Measurements from ENCODE around the gene DNAJC17. TPM values are rescaled to one million over a fixed set of nuclear protein-coding genes. Genes with fewer than 3 reads are reported as not detected.

The DNAJC17 gene
- total RNA-seq, 1 experiment from 2014 or later = 34.5 TPM

- DNase-seq (ENCODE audit: low spot score) = peak; percentile 87
- CTCF ChIA-PET = interaction anchor here (0.5 to 1.5 kb wide), 12 partner anchors 16 to 320 kb away, joined by 3 to 9 read pairs (median 4); partner anchors contain the start of genes DNAJC17, RAD51, VPS18 and ZFYVE19
- H3K4me1 ChIP-seq (ENCODE audit: insufficient read depth, low read length, poor library complexity, severe bottlenecking) = peaks cover 19% of the 10 kb centered on the region
- BruUV-seq (replicated peaks) = no TSS peak
- POLR2A ChIA-PET (ENCODE audit: low non-redundant PET) = interaction anchor here (0.6 kb wide), 2 partner anchors 9 to 39 kb away, joined by 3 to 4 read pairs; no protein-coding TSS in a partner anchor
- intact Hi-C loops (cut with micrococcal nuclease; ENCODE audit: unreplicated experiment) = loop anchor here (2.0 kb wide), 2 partner anchors 112 to 146 kb away; no protein-coding TSS in a partner anchor
- peak overlapping the region; percentile 73 for H3K27ac ChIP-seq (ENCODE audit: low read depth, low read length, poor library complexity, severe bottlenecking)
- H3K27me3 ChIP-seq (replicated peaks; ENCODE audit: insufficient read depth, low read depth, low read length, poor library complexity) = no peaks in the 10 kb centered on the region
- TF ChIP-seq EZH2 (IDR thresholded peaks at IDR 0.05; ENCODE audit: borderline replicate concordance, low read depth, low read length, poor library complexity, severe bottlenecking) (no peak), CTCF (conservative IDR thresholded peaks at IDR 0.05; ENCODE audit: low read depth, low read length) (no peak)
- no peaks in the 10 kb centered on the region for H3K9me3 ChIP-seq (ENCODE audit: low read depth, low read length, poor library complexity, severe bottlenecking)
- peaks cover 42% of the 10 kb centered on the region for H3K36me3 ChIP-seq (ENCODE audit: insufficient read depth, low read length, poor library complexity, severe bottlenecking)
- H3K4me3 ChIP-seq (ENCODE audit: low read depth, low read length, poor library complexity, severe bottlenecking) = no peak overlapping the region
These were observed 60.3 kb downstream of the DNAJC17 start for GRCh38 chr15:40746916-40747418.

- ChIA-PET CTCF (interaction anchor here (1.2 kb wide), 1 partner anchor 149 kb away, joined by 5 read pairs; the partner anchor contains the start of gene VPS18), POLR2A (ENCODE audit: low non-redundant PET) (no interaction called here)
- H3K27me3 ChIP-seq (replicated peaks; ENCODE audit: insufficient read depth, low read depth, low read length, poor library complexity) = no peaks in the 10 kb centered on the region
- intact Hi-C loops (cut with micrococcal nuclease; ENCODE audit: unreplicated experiment) = no loop called here
- no peak for DNase-seq (ENCODE audit: low spot score)
- no TSS peak for BruUV-seq (replicated peaks)
- no peak for TF ChIP-seq CTCF (conservative IDR thresholded peaks at IDR 0.05; ENCODE audit: low read depth, low read length)
- no peak for TF ChIP-seq EZH2 (IDR thresholded peaks at IDR 0.05; ENCODE audit: borderline replicate concordance, low read depth, low read length, poor library complexity, severe bottlenecking)
- H3K4me1 ChIP-seq (ENCODE audit: insufficient read depth, low read length, poor library complexity, severe bottlenecking) = peaks cover 19% of the 10 kb centered on the region
- no peaks in the 10 kb centered on the region for H3K9me3 ChIP-seq (ENCODE audit: low read depth, low read length, poor library complexity, severe bottlenecking)
- H3K27ac ChIP-seq (ENCODE audit: low read depth, low read length, poor library complexity, severe bottlenecking) = no peak overlapping the region
- H3K4me3 ChIP-seq (ENCODE audit: low read depth, low read length, poor library complexity, severe bottlenecking) = no peak overlapping the region
- peaks cover 35% of the 10 kb centered on the region for H3K36me3 ChIP-seq (ENCODE audit: insufficient read depth, low read length, poor library complexity, severe bottlenecking)
These were observed 62.5 kb downstream of the DNAJC17 start for GRCh38 chr15:40744815-40745152.

GRCh38 chr15:40743921-40744814 is 63.1 kb downstream of the DNAJC17 start:
- Histone ChIP-seq H3K4me3 (ENCODE audit: low read depth, low read length, poor library complexity, severe bottlenecking) (no peak overlapping the region), H3K27ac (ENCODE audit: low read depth, low read length, poor library complexity, severe bottlenecking) (no peak overlapping the region), H3K4me1 (ENCODE audit: insufficient read depth, low read length, poor library complexity, severe bottlenecking) (peaks cover 19% of the 10 kb centered on the region), H3K27me3 (replicated peaks; ENCODE audit: insufficient read depth, low read depth, low read length, poor library complexity) (no peaks in the 10 kb centered on the region), H3K9me3 (ENCODE audit: low read depth, low read length, poor library complexity, severe bottlenecking) (no peaks in the 10 kb centered on the region), H3K36me3 (ENCODE audit: insufficient read depth, low read length, poor library complexity, severe bottlenecking) (peaks cover 38% of the 10 kb centered on the region)
- no peak for DNase-seq (ENCODE audit: low spot score)
- intact Hi-C loops (cut with micrococcal nuclease; ENCODE audit: unreplicated experiment) = no loop called here
- TF ChIP-seq CTCF (conservative IDR thresholded peaks at IDR 0.05; ENCODE audit: low read depth, low read length) (no peak), EZH2 (IDR thresholded peaks at IDR 0.05; ENCODE audit: borderline replicate concordance, low read depth, low read length, poor library complexity, severe bottlenecking) (no peak)
- ChIA-PET CTCF (interaction anchor here (0.8 to 1.2 kb wide), 3 partner anchors 114 to 479 kb away, joined by 4 to 7 read pairs (median 5); partner anchors contain the start of gene VPS18), POLR2A (ENCODE audit: low non-redundant PET) (no interaction called here)
- no TSS peak for BruUV-seq (replicated peaks)

Measured in A673 (cell line).